Trophoblast cell (in vitro differentiated cells and primary cell): ENCODE results near the gene SLC27A5.

Source experiments
- DNase-seq, 2 donors: peaks; one replicate each; pipeline ENCODE4 v3.0.0-alpha.2; 2016
- H2AFZ ChIP-seq: 2 replicates; pipeline ENCODE4 v1.6.1; 2013; ENCODE audit warnings: low read length, moderate library complexity, mild to moderate bottlenecking; ENCODE audit not compliant: insufficient read depth, poor library complexity
- H2AK5ac ChIP-seq: 2 replicates; pipeline ENCODE4 v1.6.1; 2013; ENCODE audit warnings: mild to moderate bottlenecking, low read length
- H2BK120ac ChIP-seq: 2 replicates; pipeline ENCODE4 v1.6.1; 2013; ENCODE audit warnings: low read length, mild to moderate bottlenecking, moderate library complexity; ENCODE audit not compliant: insufficient read depth, poor library complexity
- H2BK12ac ChIP-seq: 2 replicates; pipeline ENCODE4 v1.6.1; 2013; ENCODE audit warnings: mild to moderate bottlenecking, low read length, moderate library complexity
- H2BK5ac ChIP-seq: 2 replicates; pipeline ENCODE4 v1.6.1; 2013; ENCODE audit warnings: low read length, low read depth, moderate library complexity, mild to moderate bottlenecking; ENCODE audit not compliant: poor library complexity
- H3K14ac ChIP-seq: 2 replicates; pipeline ENCODE4 v1.6.1; 2013; ENCODE audit warnings: mild to moderate bottlenecking, low read length
- H3K18ac ChIP-seq: 2 replicates; pipeline ENCODE4 v1.6.1; 2013; ENCODE audit warnings: mild to moderate bottlenecking, low read length
- H3K23ac ChIP-seq: 2 replicates; pipeline ENCODE4 v1.6.1; 2013; ENCODE audit warnings: low read length
- H3K27ac ChIP-seq: 2 replicates; pipeline ENCODE4 v1.5.1; 2013; ENCODE audit warnings: low read depth, mild to moderate bottlenecking, inconsistent platforms, low read length, moderate library complexity
- H3K27me3 ChIP-seq: 2 replicates; pipeline ENCODE4 v1.6.1; 2013; ENCODE audit warnings: inconsistent platforms, mild to moderate bottlenecking, low read length, moderate library complexity; ENCODE audit not compliant: insufficient read depth
- H3K36me3 ChIP-seq, 2 experiments: 1 replicate in 1 of 2; 2 replicates in 1 of 2; pipeline ENCODE4 v1.6.1; 2013; ENCODE audit warnings: low read length in 2 of 2, mild to moderate bottlenecking in 2 of 2, moderate library complexity in 1 of 2; ENCODE audit not compliant: insufficient read depth in 2 of 2, control insufficient read depth in 1 of 2
- H3K4ac ChIP-seq: 2 replicates; pipeline ENCODE4 v1.6.1; 2013; ENCODE audit warnings: low read depth, mild to moderate bottlenecking, low read length, moderate library complexity
- H3K4me1 ChIP-seq, 2 experiments: 1 replicate in 1 of 2; 2 replicates in 1 of 2; pipeline ENCODE4 v1.6.1; 2013; ENCODE audit warnings: low read length in 2 of 2, mild to moderate bottlenecking in 2 of 2, moderate library complexity in 1 of 2; ENCODE audit not compliant: insufficient read depth in 2 of 2, control insufficient read depth in 1 of 2
- H3K4me2 ChIP-seq: 2 replicates; pipeline ENCODE4 v1.6.1; 2013; ENCODE audit warnings: inconsistent platforms, mild to moderate bottlenecking, low read length, moderate library complexity
- H3K4me3 ChIP-seq: 2 replicates; pipeline ENCODE4 v1.5.1; 2013; ENCODE audit warnings: mild to moderate bottlenecking, low read depth, low read length, inconsistent platforms
- H3K79me1 ChIP-seq: one replicate; pipeline ENCODE4 v1.6.1; 2013; ENCODE audit warnings: low read length
- H3K79me2 ChIP-seq: 2 replicates; pipeline ENCODE4 v1.6.1; 2013; ENCODE audit warnings: low read length, mild to moderate bottlenecking; ENCODE audit not compliant: control insufficient read depth, insufficient read depth, poor library complexity
- H3K9ac ChIP-seq: 2 replicates; pipeline ENCODE4 v1.6.1; 2013; ENCODE audit warnings: mild to moderate bottlenecking, low read length
- H3K9me3 ChIP-seq: 2 replicates; pipeline ENCODE4 v1.6.1; 2013; ENCODE audit warnings: low read depth, mild to moderate bottlenecking, control low read depth, inconsistent platforms, low read length; ENCODE audit not compliant: insufficient read depth
- H4K12ac ChIP-seq: 2 replicates; pipeline ENCODE4 v1.6.1; 2013; ENCODE audit warnings: low read depth, mild to moderate bottlenecking, low read length, moderate library complexity
- H4K8ac ChIP-seq: 2 replicates; pipeline ENCODE4 v1.6.1; 2013; ENCODE audit warnings: low read depth, mild to moderate bottlenecking, low read length, moderate library complexity
- H4K91ac ChIP-seq: one replicate; pipeline ENCODE4 v1.6.1; 2013; ENCODE audit warnings: low read depth, mild to moderate bottlenecking, low read length, moderate library complexity
- WGBS: extraction: QIAGEN DNeasy Blood & Tissue Kit; methylation state at CpG from one replicate; pipeline ENCODE4 v1.1.7; 2013; ENCODE audit warnings: missing lambda C conversion rate; ENCODE audit not compliant: insufficient read length, insufficient coverage; ENCODE audit errors: extremely low coverage; 5-methylcytosine and 5-hydroxymethylcytosine counted together

Gene SLC27A5

DNA sequence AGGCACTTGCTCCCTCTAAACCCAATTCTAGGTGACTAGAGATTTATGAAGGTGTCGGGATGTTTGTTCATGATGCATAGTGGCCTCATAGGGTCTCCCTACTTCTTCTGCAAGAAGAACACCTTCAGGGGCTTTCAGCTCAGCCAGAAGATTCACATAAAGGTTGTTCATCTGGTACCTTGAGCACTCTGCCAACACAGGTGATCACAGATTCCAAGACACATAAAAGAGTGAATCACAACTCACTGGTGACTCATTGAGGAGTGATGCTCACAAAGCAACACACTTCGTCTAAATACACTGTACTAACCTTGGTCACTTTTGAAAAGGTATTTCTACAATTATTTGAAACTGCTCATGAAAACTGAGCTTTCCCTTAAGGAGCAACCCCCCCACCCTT is 51.8 kb downstream of the SLC27A5 start:
- H3K27ac ChIP-seq, result no peak overlapping the region
- no peak overlapping the region for H2BK12ac ChIP-seq
- no peak overlapping the region for H2AK5ac ChIP-seq
- no peak overlapping the region for H2AFZ ChIP-seq
- H3K27me3 ChIP-seq, result no peaks in the 10 kb centered on the region
- H3K79me2 ChIP-seq, result no peaks in the 10 kb centered on the region
- no peak overlapping the region for H2BK120ac ChIP-seq
- H3K79me1 ChIP-seq, result no peaks in the 10 kb centered on the region
- H2BK5ac ChIP-seq, result no peak overlapping the region
- H3K4ac ChIP-seq, result no peak overlapping the region
- H3K9me3 ChIP-seq, result no peaks in the 10 kb centered on the region
- no peaks in the 10 kb centered on the region for H3K4me1 ChIP-seq
- H3K36me3 ChIP-seq, result peaks cover 15 to 16% of the 10 kb centered on the region in 2 experiments
- H3K9ac ChIP-seq, result no peak overlapping the region
- H3K14ac ChIP-seq, result no peak overlapping the region
- H3K23ac ChIP-seq, result no peak overlapping the region
- H3K4me2 ChIP-seq, result no peak overlapping the region
- no CpG with 5 or more reads among the region's 2 CpGs for WGBS
- no peak overlapping the region for H3K18ac ChIP-seq
- H4K12ac ChIP-seq, result no peak overlapping the region
- H4K8ac ChIP-seq, result no peak overlapping the region
- DNase-seq, result peak in 1 of 2 donors; percentile 8
- no peak overlapping the region for H3K4me3 ChIP-seq
- no peak overlapping the region for H4K91ac ChIP-seq

DNA sequence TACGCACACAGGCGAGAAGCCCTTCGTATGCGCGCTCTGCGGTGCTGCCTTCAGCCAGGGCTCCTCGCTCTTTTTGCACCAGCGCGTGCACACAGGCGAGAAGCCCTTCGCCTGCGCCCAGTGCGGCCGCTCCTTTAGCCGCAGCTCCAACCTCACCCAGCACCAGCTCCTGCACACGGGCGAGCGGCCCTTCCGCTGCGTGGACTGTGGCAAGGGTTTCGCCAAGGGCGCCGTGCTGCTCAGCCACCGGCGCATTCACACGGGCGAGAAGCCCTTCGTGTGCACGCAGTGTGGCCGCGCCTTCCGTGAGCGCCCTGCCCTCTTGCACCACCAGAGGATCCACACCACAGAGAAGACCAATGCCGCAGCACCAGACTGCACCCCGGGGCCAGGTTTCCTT is 55.7 kb downstream of the SLC27A5 start:
- no peak overlapping the region for H2BK5ac ChIP-seq
- H3K9ac ChIP-seq, result no peak overlapping the region
- H3K79me2 ChIP-seq, result peaks cover 2% of the 10 kb centered on the region
- H3K14ac ChIP-seq, result no peak overlapping the region
- no peak overlapping the region for H3K4ac ChIP-seq
- H3K9me3 ChIP-seq, result no peaks in the 10 kb centered on the region
- no peak overlapping the region for H2BK120ac ChIP-seq
- H3K18ac ChIP-seq, result no peak overlapping the region
- H3K27ac ChIP-seq, result no peak overlapping the region
- no CpG with 5 or more reads among the region's 35 CpGs for WGBS
- H4K8ac ChIP-seq, result no peak overlapping the region
- H3K36me3 ChIP-seq, result peaks cover 16 to 23% of the 10 kb centered on the region in 2 experiments
- H2AFZ ChIP-seq, result no peak overlapping the region
- H3K79me1 ChIP-seq, result peaks cover 2% of the 10 kb centered on the region
- no peaks in the 10 kb centered on the region for H3K27me3 ChIP-seq
- H2AK5ac ChIP-seq, result no peak overlapping the region
- no peak overlapping the region for H2BK12ac ChIP-seq
- H4K12ac ChIP-seq, result no peak overlapping the region
- no peak overlapping the region for H3K4me2 ChIP-seq
- no peak for DNase-seq
- H3K4me1 ChIP-seq, result peaks cover under 1% of the 10 kb centered on the region in 2 experiments
- H3K23ac ChIP-seq, result no peak overlapping the region
- no peak overlapping the region for H4K91ac ChIP-seq
- no peak overlapping the region for H3K4me3 ChIP-seq

- H2AFZ ChIP-seq, result no peak overlapping the region
- H2BK120ac ChIP-seq, result no peak overlapping the region
- H3K27me3 ChIP-seq, result no peaks in the 10 kb centered on the region
- H4K91ac ChIP-seq, result no peak overlapping the region
- H3K4ac ChIP-seq, result no peak overlapping the region
- no peaks in the 10 kb centered on the region for H3K9me3 ChIP-seq
- peaks cover 2% of the 10 kb centered on the region for H3K79me2 ChIP-seq
- no peak overlapping the region for H3K14ac ChIP-seq
- H2BK12ac ChIP-seq, result no peak overlapping the region
- H4K12ac ChIP-seq, result no peak overlapping the region
- no peak overlapping the region for H3K9ac ChIP-seq
- no peak overlapping the region for H2BK5ac ChIP-seq
- WGBS, result no CpG with 5 or more reads among the region's 21 CpGs
- DNase-seq, result no peak
- H3K79me1 ChIP-seq, result peaks cover 2% of the 10 kb centered on the region
- no peak overlapping the region for H2AK5ac ChIP-seq
- H3K36me3 ChIP-seq, result peaks cover 16 to 23% of the 10 kb centered on the region in 2 experiments
- no peak overlapping the region for H3K4me3 ChIP-seq
- H3K4me2 ChIP-seq, result no peak overlapping the region
- peaks cover 3% of the 10 kb centered on the region in 2 experiments for H3K4me1 ChIP-seq
- H3K27ac ChIP-seq, result no peak overlapping the region
- H4K8ac ChIP-seq, result no peak overlapping the region
- H3K18ac ChIP-seq, result no peak overlapping the region
- H3K23ac ChIP-seq, result no peak overlapping the region
Measured at GRCh38 chr19:58455306-58455705, 56.5 kb downstream of the SLC27A5 start.

- H3K4ac ChIP-seq, result no peak overlapping the region
- H3K18ac ChIP-seq, result no peak overlapping the region
- no peak overlapping the region for H2BK12ac ChIP-seq
- peaks cover 2% of the 10 kb centered on the region for H3K79me1 ChIP-seq
- no peak overlapping the region for H3K23ac ChIP-seq
- H4K12ac ChIP-seq, result no peak overlapping the region
- H2BK120ac ChIP-seq, result no peak overlapping the region
- peaks cover 16 to 23% of the 10 kb centered on the region in 2 experiments for H3K36me3 ChIP-seq
- H3K14ac ChIP-seq, result no peak overlapping the region
- no peak overlapping the region for H3K4me3 ChIP-seq
- H4K8ac ChIP-seq, result no peak overlapping the region
- H2BK5ac ChIP-seq, result no peak overlapping the region
- H3K4me1 ChIP-seq, result peaks cover 3% of the 10 kb centered on the region in 2 experiments
- H4K91ac ChIP-seq, result no peak overlapping the region
- H3K4me2 ChIP-seq, result no peak overlapping the region
- no peak overlapping the region for H3K9ac ChIP-seq
- DNase-seq, result no peak
- H2AK5ac ChIP-seq, result no peak overlapping the region
- H3K27me3 ChIP-seq, result no peaks in the 10 kb centered on the region
- no peak overlapping the region for H3K27ac ChIP-seq
- no peak overlapping the region for H2AFZ ChIP-seq
- H3K9me3 ChIP-seq, result peaks cover 6% of the 10 kb centered on the region
- peaks cover 2% of the 10 kb centered on the region for H3K79me2 ChIP-seq
- no CpG with 5 or more reads among the region's 6 CpGs for WGBS
Measured at GRCh38 chr19:58453743-58454142, 58.0 kb downstream of the SLC27A5 start.
